CD4-positive, alpha-beta T cell treated with Interleukin-17A for 4 hours (primary cell): Measurements from ENCODE around the gene CAMK2D.

Experiments used
- DNase-seq: peaks from one replicate; pipeline ENCODE4 v3.0.0-alpha.2; 2020; ENCODE audit warnings: mixed read lengths

Gene CAMK2D

GRCh38 chr4:113462286-113462685 is 299.3 kb downstream of the CAMK2D start:
- DNase-seq: no peak

GRCh38 chr4:113461281-113461680 is 300.3 kb downstream of the CAMK2D start:
- no peak for DNase-seq

GRCh38 chr4:113457886-113458285 is 303.7 kb downstream of the CAMK2D start:
- DNase-seq: no peak

DNA sequence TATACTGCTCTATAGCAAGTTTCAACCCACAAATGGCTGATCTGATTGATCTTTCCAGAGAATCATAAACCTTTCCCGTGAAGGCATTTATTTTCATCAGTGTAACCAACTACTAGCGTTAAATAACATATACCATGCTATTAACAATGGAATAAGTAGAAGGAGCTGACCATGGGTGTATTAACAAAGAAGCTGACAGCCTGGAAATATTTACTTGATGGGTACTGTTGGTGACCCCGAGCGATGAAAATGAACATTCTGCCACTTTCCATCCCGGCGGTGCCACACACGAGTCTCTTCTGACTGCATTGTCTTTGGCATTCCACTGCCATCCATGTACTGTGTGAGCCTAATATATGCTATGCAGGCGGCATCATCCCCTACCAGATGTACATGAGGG is 304.4 kb downstream of the CAMK2D start:
- no peak for DNase-seq

- DNase-seq: no peak
These were observed 306.5 kb downstream of the CAMK2D start for GRCh38 chr4:113455061-113455460.

DNA sequence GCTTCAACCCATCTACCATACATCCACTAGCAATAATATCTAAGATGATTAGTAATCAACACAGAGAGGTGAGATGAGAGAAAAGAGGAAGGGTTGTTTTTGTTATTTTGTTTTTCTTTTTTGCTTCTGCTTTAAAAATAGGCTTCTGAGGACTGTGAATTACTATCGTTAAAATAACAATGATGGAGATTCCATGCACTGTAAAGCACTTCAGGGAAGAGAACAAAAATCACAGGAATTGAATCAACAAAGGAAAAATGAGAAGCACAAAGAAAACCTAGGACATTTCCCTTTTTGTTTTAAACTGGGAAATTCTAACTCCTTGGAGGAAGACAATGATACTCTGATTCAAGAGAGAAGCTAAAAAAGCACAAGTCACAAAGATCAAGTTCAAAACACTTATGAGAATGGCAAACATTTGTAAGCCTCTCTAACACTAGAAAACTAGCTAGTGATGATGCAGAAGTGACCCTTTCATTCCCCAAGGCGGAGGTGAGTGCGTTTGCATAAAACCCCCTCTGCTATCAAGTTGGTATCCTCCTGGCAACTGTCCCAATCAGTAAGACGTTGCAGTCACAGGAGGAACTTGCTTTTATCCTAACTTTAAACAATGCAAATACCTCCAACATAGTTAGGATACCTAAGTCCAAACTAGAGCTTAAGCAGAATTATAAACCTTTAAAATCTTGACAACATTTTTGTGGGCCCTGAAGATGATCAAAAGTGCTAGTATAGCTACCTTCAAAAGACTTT is 308.5 kb downstream of the CAMK2D start:
- no peak for DNase-seq

- no peak for DNase-seq
These were observed 309.4 kb downstream of the CAMK2D start for GRCh38 chr4:113452152-113452551.

DNA sequence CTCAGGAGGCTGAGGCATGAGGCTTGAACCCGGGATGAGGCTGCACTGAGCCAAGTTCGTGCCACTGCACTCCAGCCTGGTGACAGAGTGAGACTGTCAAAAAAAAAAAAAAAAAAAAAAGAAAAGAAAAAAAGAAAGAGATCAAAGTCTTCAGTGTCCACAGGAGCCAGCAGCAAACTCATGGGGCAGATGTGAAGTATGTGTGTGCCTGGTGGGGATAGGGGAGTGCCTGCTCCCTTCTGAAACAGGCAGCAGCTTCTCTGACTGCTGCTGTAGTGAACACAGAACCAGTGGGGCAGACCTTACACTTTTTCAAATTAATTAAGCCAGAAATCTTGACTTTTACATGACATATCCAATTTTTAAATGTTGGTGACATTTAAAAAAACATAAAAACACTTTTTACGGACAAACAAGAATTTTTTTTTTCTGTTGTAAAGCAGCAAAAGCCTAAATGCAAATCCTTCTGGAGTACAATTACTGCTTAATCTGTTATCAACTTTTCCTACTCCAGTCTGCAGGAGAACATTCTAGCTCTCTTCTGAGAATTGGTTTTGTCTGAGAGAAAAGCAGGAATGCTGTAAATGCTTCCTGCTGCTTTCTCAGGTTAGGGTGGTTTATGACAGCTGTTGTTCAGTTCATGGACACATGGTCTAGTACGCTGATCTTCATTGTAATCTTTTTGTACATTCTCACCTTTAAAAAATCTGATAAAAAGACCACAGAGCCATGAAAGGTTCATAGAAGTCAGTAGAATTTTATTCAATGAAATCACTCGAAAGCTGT is 311.1 kb downstream of the CAMK2D start:
- no peak for DNase-seq

DNA sequence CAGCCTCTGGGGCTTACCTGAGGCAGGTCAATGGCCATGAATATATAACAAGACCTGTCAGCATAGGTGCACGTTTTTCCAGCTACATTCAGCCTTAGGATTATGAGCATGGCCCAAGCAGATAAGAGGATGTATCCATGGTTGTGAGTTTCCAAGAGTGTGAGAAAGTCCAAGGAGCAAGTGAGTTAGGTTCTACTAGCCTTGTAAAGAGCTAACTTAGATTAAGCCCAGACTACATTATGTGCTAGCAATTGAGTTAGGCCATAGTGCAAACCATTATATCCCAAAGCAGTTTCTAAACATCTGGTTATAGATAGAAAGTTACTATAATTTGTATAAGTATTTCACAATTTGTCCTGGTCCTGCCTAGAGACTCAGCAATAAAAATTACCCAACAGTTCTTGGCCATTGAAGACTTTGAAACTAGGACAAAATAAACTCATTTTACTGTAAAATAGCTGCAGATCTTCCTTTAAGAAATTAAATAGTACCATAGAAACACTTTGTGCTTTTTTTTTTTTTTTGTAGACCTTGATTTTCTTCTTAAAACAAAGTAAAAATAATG is 312.0 kb downstream of the CAMK2D start:
- no peak for DNase-seq

DNA sequence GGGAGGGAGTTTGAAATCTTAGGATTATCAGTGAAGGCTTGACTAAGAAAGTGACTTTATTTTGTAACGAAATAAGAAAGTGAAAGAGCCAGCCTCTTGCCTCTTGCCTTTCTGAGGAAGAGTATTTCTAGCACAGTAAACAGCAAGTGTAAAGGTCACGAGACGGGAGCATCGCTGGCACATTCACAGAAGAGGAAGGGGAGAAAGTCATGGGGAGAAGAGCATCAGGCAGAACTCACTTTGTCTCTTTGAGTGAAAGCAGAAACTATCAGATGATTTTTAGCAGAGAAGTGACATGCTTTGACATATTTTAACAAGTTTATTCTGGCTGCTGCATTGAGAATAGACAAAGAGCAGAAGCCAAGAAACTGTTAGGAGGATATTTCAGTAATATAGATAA is 313.8 kb downstream of the CAMK2D start:
- DNase-seq: no peak

GRCh38 chr4:113447061-113447460 is 314.5 kb downstream of the CAMK2D start:
- DNase-seq: no peak

DNA sequence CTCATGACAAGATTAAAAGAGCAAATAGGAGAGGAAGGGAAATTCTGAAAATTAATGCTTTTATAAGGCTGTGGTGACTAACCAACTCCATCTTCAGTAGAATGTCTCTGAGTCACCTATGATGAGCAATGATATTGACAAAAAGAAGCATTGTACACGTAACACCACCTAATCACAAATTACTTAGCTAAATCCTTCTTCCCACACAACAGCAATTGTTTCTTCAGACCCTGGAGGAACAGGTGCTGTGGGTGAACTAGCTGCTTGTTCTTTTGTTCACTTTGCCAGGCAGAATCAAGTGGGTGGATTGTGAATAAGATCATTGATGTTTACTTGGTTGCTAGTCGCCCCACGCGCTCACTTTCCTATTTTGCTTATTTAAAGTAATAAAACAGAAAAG is 315.5 kb downstream of the CAMK2D start:
- DNase-seq: no peak

- no peak for DNase-seq
These were observed 316.3 kb downstream of the CAMK2D start for GRCh38 chr4:113445286-113445685.

- no peak for DNase-seq
These were observed 317.2 kb downstream of the CAMK2D start for GRCh38 chr4:113444386-113444785.

GRCh38 chr4:113442826-113443225 is 318.7 kb downstream of the CAMK2D start:
- no peak for DNase-seq

GRCh38 chr4:113440371-113440770 is 321.2 kb downstream of the CAMK2D start:
- no peak for DNase-seq

DNA sequence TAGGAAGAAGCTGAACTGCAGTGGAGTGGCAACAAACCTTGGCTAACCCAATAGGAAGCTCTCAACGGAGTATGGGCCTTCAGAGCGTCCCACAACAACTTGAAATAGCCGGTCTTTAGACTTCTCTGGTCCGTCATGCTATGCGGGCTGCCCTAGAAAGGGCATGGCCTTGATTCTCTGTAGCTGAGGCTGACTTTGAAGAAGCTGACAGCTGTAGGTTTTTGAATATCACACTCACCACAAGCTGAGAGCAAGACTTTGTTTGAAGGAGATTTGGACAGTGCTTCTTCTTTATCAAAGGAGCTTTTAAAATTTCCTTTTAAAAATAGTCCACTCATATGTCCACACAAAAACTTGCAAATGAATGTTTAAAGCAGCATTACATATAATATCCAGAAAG is 322.9 kb downstream of the CAMK2D start:
- no peak for DNase-seq

DNA sequence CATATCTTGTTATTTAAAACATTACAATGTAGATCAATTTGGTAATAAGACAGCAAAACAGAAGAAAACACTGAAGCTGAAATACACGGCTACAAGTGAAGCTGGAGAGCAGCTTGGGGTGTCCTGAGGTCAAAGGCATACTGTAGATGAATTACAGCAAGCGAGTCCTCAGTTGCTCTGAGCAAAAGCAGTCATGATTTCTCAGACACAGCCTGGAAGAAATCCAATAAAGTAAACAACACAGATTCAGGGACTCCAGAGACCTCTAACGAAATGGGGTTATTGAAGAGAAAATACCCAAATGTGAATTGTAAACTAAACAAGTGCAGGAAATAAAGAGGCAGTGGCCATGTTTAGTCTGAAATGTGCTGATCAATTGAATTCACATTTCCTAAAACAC is 324.4 kb downstream of the CAMK2D start:
- DNase-seq: no peak

DNA sequence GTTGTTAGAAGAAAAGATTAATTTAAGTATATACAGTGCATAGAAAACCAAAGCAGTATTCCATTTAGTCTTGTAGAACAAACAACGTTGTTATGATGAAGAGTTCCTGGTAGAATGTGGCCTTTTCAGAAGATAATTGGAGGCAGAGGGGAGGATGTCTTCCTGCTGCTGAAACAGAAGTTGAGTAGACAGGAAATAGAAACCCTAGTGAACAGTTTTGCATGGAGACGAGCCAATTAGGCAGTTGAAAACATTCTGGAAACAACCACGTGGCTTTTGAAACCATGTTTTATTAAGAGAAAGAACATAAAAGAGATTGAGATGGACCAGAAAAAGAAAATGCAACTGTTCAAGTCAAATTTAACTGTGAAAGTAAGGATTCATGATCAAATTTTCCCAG is 325.2 kb downstream of the CAMK2D start:
- no peak for DNase-seq

DNA sequence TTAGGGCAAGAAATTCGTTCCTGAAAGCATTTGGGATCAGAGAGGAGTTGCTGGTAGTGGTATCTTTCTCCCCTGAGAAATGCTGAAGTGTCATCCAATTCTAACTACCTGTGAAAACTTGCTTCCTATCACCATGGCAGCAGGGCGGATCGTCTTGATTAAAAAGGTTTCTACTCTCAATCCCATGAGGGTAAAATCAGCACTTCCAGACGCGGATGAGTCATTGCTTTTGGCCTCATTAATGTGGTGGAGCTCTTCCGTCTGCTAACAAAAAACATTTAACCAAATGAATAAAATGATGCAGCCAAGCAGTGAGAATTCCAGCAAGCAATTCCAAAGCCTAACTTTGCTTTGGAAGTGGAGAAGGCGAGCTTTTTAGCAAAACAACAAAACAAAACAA is 325.6 kb downstream of the CAMK2D start:
- DNase-seq: peak; percentile 24

- no peak for DNase-seq
These were observed 327.3 kb downstream of the CAMK2D start for GRCh38 chr4:113434247-113434587.

- DNase-seq: no peak
These were observed 327.8 kb downstream of the CAMK2D start for GRCh38 chr4:113433536-113434246.

DNA sequence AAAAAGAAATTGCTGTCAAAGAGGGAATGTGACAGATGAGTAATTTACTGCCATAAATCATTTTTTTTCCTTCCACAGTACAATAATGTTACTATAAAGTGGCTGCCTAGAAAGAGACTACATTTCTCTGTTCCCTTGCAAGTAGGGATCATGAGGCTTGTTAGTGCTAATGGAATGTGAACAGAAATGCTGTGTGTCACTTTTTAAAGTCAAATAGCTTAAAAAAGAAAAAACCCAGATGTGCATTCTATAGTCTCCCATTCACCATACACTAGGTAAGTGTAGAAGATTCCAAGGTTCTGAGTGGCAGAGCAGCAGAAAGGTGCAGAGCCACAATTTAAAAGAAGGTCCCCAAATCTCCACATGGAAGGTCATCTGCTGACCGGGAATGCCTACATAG is 328.4 kb downstream of the CAMK2D start:
- no peak for DNase-seq

DNA sequence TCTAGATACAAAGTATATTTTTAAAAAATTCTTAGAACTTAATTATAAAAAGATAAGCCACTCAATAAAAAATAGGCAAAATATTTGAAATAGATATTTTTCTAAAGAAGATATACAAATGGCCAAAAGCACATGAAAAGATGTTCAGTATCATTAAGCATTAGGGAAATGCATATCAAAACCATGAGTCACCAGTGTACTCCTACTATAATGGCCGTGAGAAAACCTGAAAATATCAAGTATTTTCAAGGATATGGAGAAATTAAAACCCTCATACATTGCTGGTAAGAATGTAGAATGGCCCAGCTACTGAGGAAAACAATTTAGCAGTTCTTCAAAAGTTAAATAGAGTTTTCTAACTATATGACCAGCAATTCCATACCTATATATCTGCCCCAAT is 337.9 kb downstream of the CAMK2D start:
- DNase-seq: no peak
